SK-N-MC (cell line): Measurements from ENCODE around the gene LCN10.
"Not testable (repeated sequence)": the region's sequence is repeated elsewhere in the genome, so short reads cannot be mapped to it uniquely, and the experiment has no call there.

ENCODE experiments used
- DNase-seq: peaks from one replicate; pipeline ENCODE4 v3.0.0-alpha.2; 2011; ENCODE audit warnings: low read depth, low spot score
- H3K27ac ChIP-seq: fragments of 200-600 bp; sonication (generic); 2 replicates; pipeline ENCODE4 v1.5.1; 2016; ENCODE audit warnings: mixed run types
- H3K36me3 ChIP-seq: fragments of 200-600 bp; sonication (generic); 2 replicates; pipeline ENCODE4 v1.6.1; 2017; ENCODE audit warnings: antibody characterized with exemption, low read length, mixed read lengths; ENCODE audit not compliant: insufficient read depth
- H3K4me3 ChIP-seq: fragments of 200-600 bp; sonication (generic); 2 replicates; pipeline ENCODE4 v1.5.1; 2016
- H3K9ac ChIP-seq: fragments of 200-600 bp; sonication (generic); 2 replicates; pipeline ENCODE4 v1.8.0; 2017; ENCODE audit warnings: mixed run types, mixed read lengths; ENCODE audit not compliant: insufficient read length
- H3K9me3 ChIP-seq: fragments of 200-600 bp; sonication (generic); 2 replicates; pipeline ENCODE4 v1.6.1; 2017; ENCODE audit warnings: low read depth, mild to moderate bottlenecking, antibody characterized with exemption, low read length, moderate library complexity, mixed read lengths
- EZH2 ChIP-seq: fragments of 200-600 bp; sonication (generic); IDR thresholded peaks from one replicate; pipeline ENCODE4 v1.6.1; 2017; ENCODE audit warnings: antibody characterized with exemption
- FOXP2 ChIP-seq: optimal IDR thresholded peaks from 2 replicates; pipeline ENCODE3; 2011; ENCODE audit warnings: mild to moderate bottlenecking, moderate library complexity; ENCODE audit not compliant: insufficient read depth; ENCODE audit errors: extremely low read length, control extremely low read depth
- POLR2AphosphoS5 ChIP-seq: IDR thresholded peaks from 2 replicates; pipeline ENCODE4 v1.6.1; 2012; ENCODE audit warnings: mild to moderate bottlenecking, low read depth, low read length, borderline replicate concordance

LCN10 gene

GRCh38 chr9:136707849-136708517, 34.8 kb downstream of the LCN10 start:
- no peaks in the 10 kb centered on the region for H3K9me3 ChIP-seq
- TF ChIP-seq EZH2 = no peak
- no peak for TF ChIP-seq FOXP2
- TF ChIP-seq POLR2AphosphoS5 = no peak
- no peak overlapping the region for H3K9ac ChIP-seq
- DNase-seq = no peak
- H3K36me3 ChIP-seq = no peaks in the 10 kb centered on the region
- no peak overlapping the region for H3K4me3 ChIP-seq
- no peak overlapping the region for H3K27ac ChIP-seq

- DNase-seq = no peak
- no peaks in the 10 kb centered on the region for H3K36me3 ChIP-seq
- TF ChIP-seq EZH2 (no peak), FOXP2 (no peak), POLR2AphosphoS5 (no peak)
- no peak overlapping the region for H3K27ac ChIP-seq
- H3K9me3 ChIP-seq = no peaks in the 10 kb centered on the region
- H3K4me3 ChIP-seq = no peak overlapping the region
- H3K9ac ChIP-seq = no peak overlapping the region
Measured at GRCh38 chr9:136707011-136707410, 35.7 kb downstream of the LCN10 start.

- Histone ChIP-seq H3K9ac (no peak overlapping the region), H3K4me3 (no peak overlapping the region), H3K27ac (no peak overlapping the region), H3K36me3 (no peaks in the 10 kb centered on the region), H3K9me3 (no peaks in the 10 kb centered on the region)
- no peak for DNase-seq
- TF ChIP-seq EZH2 (no peak), FOXP2 (no peak), POLR2AphosphoS5 (no peak)
Measured at GRCh38 chr9:136705564-136705963, 37.2 kb downstream of the LCN10 start.

GRCh38 chr9:136704741-136705140, 38.0 kb downstream of the LCN10 start:
- not testable (repeated sequence) for H3K4me3 ChIP-seq, H3K9ac ChIP-seq, H3K27ac ChIP-seq, DNase-seq, H3K9me3 ChIP-seq, H3K36me3 ChIP-seq

- no peak overlapping the region for H3K9ac ChIP-seq
- H3K27ac ChIP-seq = no peak overlapping the region
- DNase-seq = no peak
- no peak overlapping the region for H3K4me3 ChIP-seq
- no peaks in the 10 kb centered on the region for H3K9me3 ChIP-seq
- TF ChIP-seq POLR2AphosphoS5 (no peak), FOXP2 (no peak)
- H3K36me3 ChIP-seq = no peaks in the 10 kb centered on the region
Measured at GRCh38 chr9:136703276-136703860, 39.4 kb downstream of the LCN10 start.

GRCh38 chr9:136701668-136702053, 41.1 kb downstream of the LCN10 start:
- no peaks in the 10 kb centered on the region for H3K36me3 ChIP-seq
- DNase-seq = no peak
- no peak overlapping the region for H3K4me3 ChIP-seq
- H3K9ac ChIP-seq = no peak overlapping the region
- H3K9me3 ChIP-seq = no peaks in the 10 kb centered on the region
- no peak overlapping the region for H3K27ac ChIP-seq
- TF ChIP-seq POLR2AphosphoS5 = no peak

GRCh38 chr9:136700959-136701667, 41.6 kb downstream of the LCN10 start:
- Histone ChIP-seq H3K4me3 (no peak overlapping the region), H3K27ac (no peak overlapping the region), H3K36me3 (no peaks in the 10 kb centered on the region), H3K9ac (no peak overlapping the region), H3K9me3 (no peaks in the 10 kb centered on the region)
- no peak for TF ChIP-seq POLR2AphosphoS5
- no peak for DNase-seq

GRCh38 chr9:136700304-136700703, 42.4 kb downstream of the LCN10 start:
- H3K4me3 ChIP-seq = no peak overlapping the region
- no peak for DNase-seq
- no peak overlapping the region for H3K27ac ChIP-seq
- no peaks in the 10 kb centered on the region for H3K36me3 ChIP-seq
- H3K9ac ChIP-seq = no peak overlapping the region
- H3K9me3 ChIP-seq = no peaks in the 10 kb centered on the region
- TF ChIP-seq FOXP2 (no peak), POLR2AphosphoS5 (no peak), EZH2 (no peak)
